ENCODE measurements around the gene SLC35E4.
"Not testable (repeated sequence)": the region's sequence is repeated elsewhere in the genome, so short reads cannot be mapped to it uniquely, and the experiment has no call there.

Gene SLC35E4

GRCh38 chr22:30619909-30620308 is 15.7 kb upstream of the SLC35E4 start:
- peaks cover 66% of the 10 kb centered on the region for H3K36me3 ChIP-seq (ENCODE audit: insufficient read depth, low read length)
- not testable (repeated sequence) for H3K4me1 ChIP-seq (ENCODE audit: insufficient read depth, low read length); H3K27me3 ChIP-seq (ENCODE audit: insufficient read depth, low read length)

GRCh38 chr22:30626413-30626812 is 9.2 kb upstream of the SLC35E4 start:
- H3K4me3 ChIP-seq (ENCODE audit: low read length), result no peak overlapping the region
- no peaks in the 10 kb centered on the region for H3K27me3 ChIP-seq (ENCODE audit: insufficient read depth, low read length)
- H3K4me1 ChIP-seq (ENCODE audit: insufficient read depth, low read length), result no peaks in the 10 kb centered on the region
- no peaks in the 10 kb centered on the region for H3K9me3 ChIP-seq (ENCODE audit: low read length)
- H2AFZ ChIP-seq (ENCODE audit: low read depth, low read length), result no peak overlapping the region
- peaks cover 21% of the 10 kb centered on the region for H3K36me3 ChIP-seq (ENCODE audit: insufficient read depth, low read length)

More at GRCh38 chr22:30619909-30620308, 15.7 kb upstream of the SLC35E4 start:
- H3K4me3 ChIP-seq (ENCODE audit: low read length); H2AFZ ChIP-seq (ENCODE audit: low read depth, low read length); H3K9me3 ChIP-seq (ENCODE audit: low read length): not testable (repeated sequence)

GRCh38 chr22:30627471-30627870 is 8.1 kb upstream of the SLC35E4 start:
- Histone ChIP-seq H3K4me1 (ENCODE audit: insufficient read depth, low read length) (no peaks in the 10 kb centered on the region), H3K4me3 (ENCODE audit: low read length) (no peak overlapping the region), H2AFZ (ENCODE audit: low read depth, low read length) (no peak overlapping the region), H3K36me3 (ENCODE audit: insufficient read depth, low read length) (peaks cover 14% of the 10 kb centered on the region), H3K27me3 (ENCODE audit: insufficient read depth, low read length) (no peaks in the 10 kb centered on the region), H3K9me3 (ENCODE audit: low read length) (no peaks in the 10 kb centered on the region)

- Histone ChIP-seq H3K27me3 (ENCODE audit: insufficient read depth, low read length) (no peaks in the 10 kb centered on the region), H3K36me3 (ENCODE audit: insufficient read depth, low read length) (peaks cover 6% of the 10 kb centered on the region), H2AFZ (ENCODE audit: low read depth, low read length) (no peak overlapping the region), H3K4me1 (ENCODE audit: insufficient read depth, low read length) (no peaks in the 10 kb centered on the region), H3K9me3 (ENCODE audit: low read length) (no peaks in the 10 kb centered on the region), H3K4me3 (ENCODE audit: low read length) (no peak overlapping the region)
Measured at GRCh38 chr22:30628491-30628890, 7.1 kb upstream of the SLC35E4 start.

GRCh38 chr22:30631469-30631868 is 4.1 kb upstream of the SLC35E4 start:
- H3K4me3 ChIP-seq (ENCODE audit: low read length); H2AFZ ChIP-seq (ENCODE audit: low read depth, low read length); H3K9me3 ChIP-seq (ENCODE audit: low read length); H3K36me3 ChIP-seq (ENCODE audit: insufficient read depth, low read length); H3K27me3 ChIP-seq (ENCODE audit: insufficient read depth, low read length): not testable (repeated sequence)
- H3K4me1 ChIP-seq (ENCODE audit: insufficient read depth, low read length), result peaks cover 15% of the 10 kb centered on the region

- Histone ChIP-seq H3K36me3 (ENCODE audit: insufficient read depth, low read length) (no peaks in the 10 kb centered on the region), H3K4me1 (ENCODE audit: insufficient read depth, low read length) (peaks cover 20% of the 10 kb centered on the region), H3K4me3 (ENCODE audit: low read length) (peak overlapping the region; percentile 51), H3K27me3 (ENCODE audit: insufficient read depth, low read length) (no peaks in the 10 kb centered on the region), H3K9me3 (ENCODE audit: low read length) (no peaks in the 10 kb centered on the region), H2AFZ (ENCODE audit: low read depth, low read length) (peak overlapping the region; percentile 78)
Measured at GRCh38 chr22:30634471-30635233, 929 bp upstream of the SLC35E4 start.

- peak overlapping the region; percentile 78 for H2AFZ ChIP-seq (ENCODE audit: low read depth, low read length)
- no peaks in the 10 kb centered on the region for H3K36me3 ChIP-seq (ENCODE audit: insufficient read depth, low read length)
- peaks cover 20% of the 10 kb centered on the region for H3K4me1 ChIP-seq (ENCODE audit: insufficient read depth, low read length)
- H3K4me3 ChIP-seq (ENCODE audit: low read length), result peak overlapping the region; percentile 51
- H3K9me3 ChIP-seq (ENCODE audit: low read length), result no peaks in the 10 kb centered on the region
- no peaks in the 10 kb centered on the region for H3K27me3 ChIP-seq (ENCODE audit: insufficient read depth, low read length)
Measured at GRCh38 chr22:30636226-30637077, 871 bp downstream of the SLC35E4 start.

GRCh38 chr22:30637701-30638114 is 2.1 kb downstream of the SLC35E4 start:
- Histone ChIP-seq H3K36me3 (ENCODE audit: insufficient read depth, low read length) (no peaks in the 10 kb centered on the region), H3K27me3 (ENCODE audit: insufficient read depth, low read length) (no peaks in the 10 kb centered on the region), H3K9me3 (ENCODE audit: low read length) (no peaks in the 10 kb centered on the region), H3K4me3 (ENCODE audit: low read length) (no peak overlapping the region), H2AFZ (ENCODE audit: low read depth, low read length) (no peak overlapping the region), H3K4me1 (ENCODE audit: insufficient read depth, low read length) (peaks cover 20% of the 10 kb centered on the region)

- no peaks in the 10 kb centered on the region for H3K9me3 ChIP-seq (ENCODE audit: low read length)
- H3K4me3 ChIP-seq (ENCODE audit: low read length), result no peak overlapping the region
- peaks cover 14% of the 10 kb centered on the region for H3K4me1 ChIP-seq (ENCODE audit: insufficient read depth, low read length)
- H3K36me3 ChIP-seq (ENCODE audit: insufficient read depth, low read length), result no peaks in the 10 kb centered on the region
- no peak overlapping the region for H2AFZ ChIP-seq (ENCODE audit: low read depth, low read length)
- H3K27me3 ChIP-seq (ENCODE audit: insufficient read depth, low read length), result no peaks in the 10 kb centered on the region
Measured at GRCh38 chr22:30640361-30640760, 4.8 kb downstream of the SLC35E4 start.

- Histone ChIP-seq H3K4me1 (ENCODE audit: insufficient read depth, low read length) (peaks cover 11% of the 10 kb centered on the region), H3K4me3 (ENCODE audit: low read length) (no peak overlapping the region), H3K9me3 (ENCODE audit: low read length) (no peaks in the 10 kb centered on the region), H3K36me3 (ENCODE audit: insufficient read depth, low read length) (no peaks in the 10 kb centered on the region), H3K27me3 (ENCODE audit: insufficient read depth, low read length) (no peaks in the 10 kb centered on the region), H2AFZ (ENCODE audit: low read depth, low read length) (no peak overlapping the region)
Measured at GRCh38 chr22:30640839-30641430, 5.4 kb downstream of the SLC35E4 start.

- Histone ChIP-seq H3K27me3 (ENCODE audit: insufficient read depth, low read length) (no peaks in the 10 kb centered on the region), H3K4me3 (ENCODE audit: low read length) (no peak overlapping the region), H2AFZ (ENCODE audit: low read depth, low read length) (no peak overlapping the region), H3K36me3 (ENCODE audit: insufficient read depth, low read length) (no peaks in the 10 kb centered on the region), H3K4me1 (ENCODE audit: insufficient read depth, low read length) (no peaks in the 10 kb centered on the region), H3K9me3 (ENCODE audit: low read length) (no peaks in the 10 kb centered on the region)
Measured at GRCh38 chr22:30643055-30643875, 7.7 kb downstream of the SLC35E4 start.

GRCh38 chr22:30646518-30647160 is 11.1 kb downstream of the SLC35E4 start:
- Histone ChIP-seq H3K9me3 (ENCODE audit: low read length) (no peaks in the 10 kb centered on the region), H3K4me3 (ENCODE audit: low read length) (no peak overlapping the region), H3K27me3 (ENCODE audit: insufficient read depth, low read length) (no peaks in the 10 kb centered on the region), H3K4me1 (ENCODE audit: insufficient read depth, low read length) (no peaks in the 10 kb centered on the region), H2AFZ (ENCODE audit: low read depth, low read length) (no peak overlapping the region), H3K36me3 (ENCODE audit: insufficient read depth, low read length) (no peaks in the 10 kb centered on the region)

Data from neuron (in vitro differentiated cells).